Measurements from ENCODE around the gene KCNIP4.

KCNIP4 gene

DNA sequence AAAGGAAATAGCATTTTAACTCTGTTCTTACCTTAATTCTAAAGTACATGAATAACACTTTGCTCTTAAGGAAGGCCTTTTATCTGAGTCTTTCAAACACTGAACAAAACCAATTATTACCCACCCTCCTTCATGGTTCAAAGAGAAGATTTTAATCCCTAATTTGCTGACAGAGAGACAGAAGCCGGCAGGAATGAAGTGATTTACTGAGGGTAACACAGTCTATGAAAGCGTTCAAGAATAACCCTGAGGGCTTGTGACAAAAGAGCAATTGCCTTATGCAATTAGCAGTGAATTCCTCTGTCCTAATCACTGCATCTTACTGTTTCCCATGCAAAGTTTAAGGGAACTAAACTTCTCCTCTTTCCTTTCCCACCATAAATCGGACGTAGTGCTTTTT, 1104.3 kb downstream of the KCNIP4 start:
- no peak overlapping the region for H3K4me3 ChIP-seq (IDR thresholded peaks at IDR 0.05; ENCODE audit: insufficient read depth, low read depth, low read length)
- no peak overlapping the region for H2AFZ ChIP-seq (ENCODE audit: low read depth)
- TF ChIP-seq, protein P1, sequence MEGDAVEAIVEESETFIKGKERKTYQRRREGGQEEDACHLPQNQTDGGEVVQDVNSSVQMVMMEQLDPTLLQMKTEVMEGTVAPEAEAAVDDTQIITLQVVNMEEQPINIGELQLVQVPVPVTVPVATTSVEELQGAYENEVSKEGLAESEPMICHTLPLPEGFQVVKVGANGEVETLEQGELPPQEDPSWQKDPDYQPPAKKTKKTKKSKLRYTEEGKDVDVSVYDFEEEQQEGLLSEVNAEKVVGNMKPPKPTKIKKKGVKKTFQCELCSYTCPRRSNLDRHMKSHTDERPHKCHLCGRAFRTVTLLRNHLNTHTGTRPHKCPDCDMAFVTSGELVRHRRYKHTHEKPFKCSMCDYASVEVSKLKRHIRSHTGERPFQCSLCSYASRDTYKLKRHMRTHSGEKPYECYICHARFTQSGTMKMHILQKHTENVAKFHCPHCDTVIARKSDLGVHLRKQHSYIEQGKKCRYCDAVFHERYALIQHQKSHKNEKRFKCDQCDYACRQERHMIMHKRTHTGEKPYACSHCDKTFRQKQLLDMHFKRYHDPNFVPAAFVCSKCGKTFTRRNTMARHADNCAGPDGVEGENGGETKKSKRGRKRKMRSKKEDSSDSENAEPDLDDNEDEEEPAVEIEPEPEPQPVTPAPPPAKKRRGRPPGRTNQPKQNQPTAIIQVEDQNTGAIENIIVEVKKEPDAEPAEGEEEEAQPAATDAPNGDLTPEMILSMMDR (conservative IDR thresholded peaks at IDR 0.05; ENCODE audit: low read depth, low read length), result no peak
- H3K79me2 ChIP-seq (ENCODE audit: insufficient read depth, low read depth), result no peaks in the 10 kb centered on the region
- H3K36me3 ChIP-seq (ENCODE audit: insufficient read depth), result no peaks in the 10 kb centered on the region
- H3K27me3 ChIP-seq (ENCODE audit: insufficient read depth, low read depth), result no peaks in the 10 kb centered on the region
- H3K9ac ChIP-seq, result no peak overlapping the region
- H3K4me2 ChIP-seq, result no peak overlapping the region
- H3K4me1 ChIP-seq (ENCODE audit: low read depth, poor library complexity, severe bottlenecking), result no peaks in the 10 kb centered on the region
- H3K27ac ChIP-seq, result no peak overlapping the region
- no peaks in the 10 kb centered on the region for H4K20me1 ChIP-seq (ENCODE audit: insufficient read depth)

DNA sequence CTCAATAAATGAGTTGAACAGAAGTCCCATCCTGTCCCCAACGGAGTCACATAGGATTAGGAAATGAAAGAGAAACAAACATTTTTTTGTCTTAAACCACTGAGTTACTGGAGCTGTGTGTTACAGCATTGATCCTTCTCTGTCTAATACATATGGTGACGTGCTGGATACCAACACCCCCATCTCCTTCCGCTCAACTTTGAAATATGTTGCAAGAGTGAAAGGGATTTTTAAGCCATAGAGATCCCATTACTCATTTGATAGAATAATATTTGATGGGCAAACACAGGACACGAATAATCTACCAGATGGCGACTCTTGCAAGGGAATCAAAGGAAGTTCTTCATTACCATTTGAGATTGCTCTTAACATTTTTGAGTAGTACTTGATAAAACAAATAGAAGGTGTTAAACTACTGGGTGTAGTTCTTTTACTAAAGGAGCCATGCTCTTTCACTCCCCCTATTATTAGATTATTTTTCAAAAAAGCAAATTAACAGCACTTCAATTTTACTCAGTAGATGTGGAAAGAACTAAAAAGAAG, 1107.9 kb downstream of the KCNIP4 start:
- TF ChIP-seq, protein P1 (conservative IDR thresholded peaks at IDR 0.05; ENCODE audit: low read depth, low read length), result no peak
- Histone ChIP-seq H2AFZ (ENCODE audit: low read depth) (no peak overlapping the region), H3K4me3 (IDR thresholded peaks at IDR 0.05; ENCODE audit: insufficient read depth, low read depth, low read length) (no peak overlapping the region), H3K36me3 (ENCODE audit: insufficient read depth) (no peaks in the 10 kb centered on the region), H3K4me1 (ENCODE audit: low read depth, poor library complexity, severe bottlenecking) (no peaks in the 10 kb centered on the region), H3K27me3 (ENCODE audit: insufficient read depth, low read depth) (no peaks in the 10 kb centered on the region), H4K20me1 (ENCODE audit: insufficient read depth) (no peaks in the 10 kb centered on the region), H3K9ac (no peak overlapping the region), H3K79me2 (ENCODE audit: insufficient read depth, low read depth) (no peaks in the 10 kb centered on the region), H3K27ac (no peak overlapping the region), H3K4me2 (no peak overlapping the region)

DNA sequence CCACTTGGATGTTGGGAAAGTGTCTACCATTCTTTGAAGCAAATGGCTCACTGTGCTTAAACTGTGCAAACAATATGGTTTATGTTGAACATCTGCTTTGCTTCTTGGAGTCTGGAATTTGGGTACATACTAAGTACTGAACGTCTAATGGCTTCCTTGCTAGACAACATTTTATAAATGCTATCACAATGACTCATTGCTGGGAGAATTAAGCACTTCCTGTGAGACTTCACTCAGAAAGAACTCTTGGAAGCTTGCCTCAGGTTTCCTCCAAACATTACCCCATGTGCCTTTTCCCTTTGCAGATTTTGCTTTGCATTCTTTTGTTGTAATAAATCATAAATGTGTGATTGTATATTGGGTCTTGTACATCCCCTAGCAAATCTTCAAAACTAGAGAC, 1108.6 kb downstream of the KCNIP4 start:
- no peak overlapping the region for H3K27ac ChIP-seq
- H4K20me1 ChIP-seq (ENCODE audit: insufficient read depth), result no peaks in the 10 kb centered on the region
- H3K4me2 ChIP-seq, result no peak overlapping the region

DNA sequence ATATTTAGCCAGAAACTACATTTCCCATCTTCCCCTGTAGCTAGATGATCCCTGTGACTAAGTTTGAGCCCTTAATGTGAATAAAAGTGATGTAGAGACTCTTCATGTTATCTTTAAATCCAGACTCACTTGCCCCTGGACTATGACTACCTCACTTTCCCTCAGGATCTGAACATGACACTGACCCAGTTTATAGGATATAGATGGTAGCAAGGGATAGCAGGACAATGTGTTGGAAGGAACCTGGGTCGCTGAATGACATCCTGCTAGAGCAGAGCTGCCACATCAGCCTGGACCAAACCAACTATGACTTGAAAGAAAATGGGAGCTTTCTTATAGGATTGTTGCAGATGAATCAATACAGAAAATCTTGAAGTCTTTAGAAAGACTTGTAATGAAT, 1110.1 kb downstream of the KCNIP4 start:
- Histone ChIP-seq H4K20me1 (ENCODE audit: insufficient read depth) (no peaks in the 10 kb centered on the region), H3K4me3 (IDR thresholded peaks at IDR 0.05; ENCODE audit: insufficient read depth, low read depth, low read length) (no peak overlapping the region), H3K27ac (no peak overlapping the region), H3K27me3 (ENCODE audit: insufficient read depth, low read depth) (no peaks in the 10 kb centered on the region), H3K4me2 (no peak overlapping the region), H3K9ac (no peak overlapping the region), H3K4me1 (ENCODE audit: low read depth, poor library complexity, severe bottlenecking) (no peaks in the 10 kb centered on the region), H3K36me3 (ENCODE audit: insufficient read depth) (no peaks in the 10 kb centered on the region), H2AFZ (ENCODE audit: low read depth) (no peak overlapping the region), H3K79me2 (ENCODE audit: insufficient read depth, low read depth) (no peaks in the 10 kb centered on the region)
- TF ChIP-seq, protein P1 (conservative IDR thresholded peaks at IDR 0.05; ENCODE audit: low read depth, low read length), result no peak

More for the DNA sequence above, 1108.6 kb downstream of the KCNIP4 start:
- TF ChIP-seq, protein P1 (conservative IDR thresholded peaks at IDR 0.05; ENCODE audit: low read depth, low read length), result no peak
- Histone ChIP-seq H3K27me3 (ENCODE audit: insufficient read depth, low read depth) (no peaks in the 10 kb centered on the region), H3K4me3 (IDR thresholded peaks at IDR 0.05; ENCODE audit: insufficient read depth, low read depth, low read length) (no peak overlapping the region), H3K9ac (no peak overlapping the region), H3K4me1 (ENCODE audit: low read depth, poor library complexity, severe bottlenecking) (no peaks in the 10 kb centered on the region), H3K79me2 (ENCODE audit: insufficient read depth, low read depth) (no peaks in the 10 kb centered on the region), H2AFZ (ENCODE audit: low read depth) (no peak overlapping the region), H3K36me3 (ENCODE audit: insufficient read depth) (no peaks in the 10 kb centered on the region)

Data from KMS-11 (cell line).